Progenitor cell of endocrine pancreas (in vitro differentiated cells): Measurements from ENCODE around the gene DLGAP1. TPM values are rescaled to one million over a fixed set of nuclear protein-coding genes. Genes with fewer than 3 reads are reported as not detected.

Source experiments
- DNase-seq: peaks from one replicate; pipeline ENCODE4 v3.0.0; 2021; ENCODE audit warnings: low spot score; ENCODE audit not compliant: unreplicated experiment
- H3K27ac Mint-ChIP-seq: 2 replicates; pipeline ENCODE4 v1.8.0; 2021; ENCODE audit warnings: mild to moderate bottlenecking, moderate library complexity, mixed read lengths
- H3K27me3 Mint-ChIP-seq: 2 replicates; pipeline ENCODE4 v1.8.0; 2021; ENCODE audit warnings: mixed read lengths
- H3K36me3 Mint-ChIP-seq: 2 replicates; pipeline ENCODE4 v1.8.0; 2022; ENCODE audit warnings: mixed read lengths; ENCODE audit not compliant: insufficient read depth
- H3K4me1 Mint-ChIP-seq: 2 replicates; pipeline ENCODE4 v1.8.0; 2021; ENCODE audit warnings: low read depth, mixed read lengths
- H3K4me3 Mint-ChIP-seq: 2 replicates; pipeline ENCODE4 v1.8.0; 2021; ENCODE audit warnings: low read depth, mild to moderate bottlenecking, moderate library complexity, mixed read lengths
- H3K9me3 Mint-ChIP-seq: 2 replicates; pipeline ENCODE4 v1.8.0; 2021; ENCODE audit warnings: low read depth, mixed read lengths
- CTCF ChIP-seq: fragments of 200-600 bp; sonication (generic); IDR thresholded peaks from one replicate; pipeline ENCODE4 v1.5.0; 2021; ENCODE audit warnings: antibody characterized with exemption, mild to moderate bottlenecking; ENCODE audit not compliant: unreplicated experiment
- total RNA-seq: library from RNA; stranded (reverse); gene quantifications from 2 replicates; pipeline ENCODE4 v1.2.1, GENCODE V29; 2021

The DLGAP1 gene
- total RNA-seq, 1 donor from 2014 or later: 16.7 TPM

- no peaks in the 10 kb centered on the region for H3K9me3 Mint-ChIP-seq
- H3K4me3 Mint-ChIP-seq: no peak overlapping the region
- TF ChIP-seq CTCF: no peak
- H3K36me3 Mint-ChIP-seq: peaks cover 2% of the 10 kb centered on the region
- peaks cover 33% of the 10 kb centered on the region for H3K4me1 Mint-ChIP-seq
- H3K27me3 Mint-ChIP-seq: no peaks in the 10 kb centered on the region
- H3K27ac Mint-ChIP-seq: no peak overlapping the region
- DNase-seq: no peak
Measured at GRCh38 chr18:3726238-3726951, 728.7 kb downstream of the DLGAP1 start.

DNA sequence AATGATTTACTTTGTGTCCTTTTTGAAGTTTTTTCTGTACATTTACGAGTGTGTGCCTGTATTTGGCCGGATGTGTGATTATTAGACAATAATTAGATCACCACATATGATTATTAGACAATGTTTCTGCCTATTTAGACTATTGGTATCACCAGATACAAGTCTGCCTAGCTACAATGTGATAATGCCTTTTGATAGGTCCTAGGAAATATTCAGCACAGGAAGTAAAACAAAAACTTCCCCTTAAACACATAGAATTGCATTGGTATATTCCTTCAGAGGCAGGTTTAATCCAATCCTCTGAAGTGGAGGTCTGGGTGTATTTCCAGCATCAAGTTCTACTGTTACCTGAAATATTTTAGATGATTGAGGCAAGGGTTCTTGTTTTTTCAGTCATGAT, 730.0 kb downstream of the DLGAP1 start:
- Mint-ChIP-seq H3K4me3 (no peak overlapping the region), H3K27ac (no peak overlapping the region), H3K9me3 (no peaks in the 10 kb centered on the region), H3K4me1 (peaks cover 41% of the 10 kb centered on the region), H3K27me3 (no peaks in the 10 kb centered on the region), H3K36me3 (peaks cover 2% of the 10 kb centered on the region)
- TF ChIP-seq CTCF: no peak
- DNase-seq: no peak

DNA sequence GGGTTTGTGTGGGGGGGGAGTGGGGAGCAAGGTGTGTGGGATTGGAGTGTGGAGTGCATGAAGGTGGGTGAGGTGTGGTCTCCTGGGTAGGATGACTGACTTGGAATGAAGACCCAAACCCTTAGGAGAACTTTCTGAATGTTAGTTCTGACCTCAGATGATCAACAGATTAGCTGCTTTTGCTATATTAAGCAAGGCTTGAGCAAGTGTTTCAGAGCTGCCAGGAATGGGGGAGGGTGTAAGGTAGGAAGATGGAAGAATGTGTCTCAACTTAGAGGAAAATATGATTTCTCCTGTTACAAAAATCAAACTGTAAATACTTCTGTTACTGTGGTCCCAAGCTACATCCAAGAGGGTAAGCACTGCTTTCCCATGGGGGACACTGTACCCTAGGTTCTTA, 731.6 kb downstream of the DLGAP1 start:
- Mint-ChIP-seq H3K9me3 (no peaks in the 10 kb centered on the region), H3K27ac (no peak overlapping the region), H3K4me3 (no peak overlapping the region), H3K36me3 (peaks cover under 1% of the 10 kb centered on the region), H3K27me3 (no peaks in the 10 kb centered on the region), H3K4me1 (peaks cover 41% of the 10 kb centered on the region)
- DNase-seq: no peak
- no peak for TF ChIP-seq CTCF

- no peak for TF ChIP-seq CTCF
- Mint-ChIP-seq H3K9me3 (no peaks in the 10 kb centered on the region), H3K36me3 (no peaks in the 10 kb centered on the region), H3K27me3 (no peaks in the 10 kb centered on the region), H3K27ac (peak overlapping the region; percentile 80), H3K4me3 (no peak overlapping the region), H3K4me1 (peaks cover 41% of the 10 kb centered on the region)
- DNase-seq: no peak
Measured at GRCh38 chr18:3722649-3723433, 732.3 kb downstream of the DLGAP1 start.

GRCh38 chr18:3721771-3722648, 733.1 kb downstream of the DLGAP1 start:
- H3K4me1 Mint-ChIP-seq: peaks cover 44% of the 10 kb centered on the region
- DNase-seq: no peak
- H3K9me3 Mint-ChIP-seq: no peaks in the 10 kb centered on the region
- no peaks in the 10 kb centered on the region for H3K27me3 Mint-ChIP-seq
- peak overlapping the region; percentile 57 for H3K27ac Mint-ChIP-seq
- no peak for TF ChIP-seq CTCF
- no peaks in the 10 kb centered on the region for H3K36me3 Mint-ChIP-seq
- peak overlapping the region; percentile 27 for H3K4me3 Mint-ChIP-seq
